PC-3 (cell line): Measurements from ENCODE around the gene TMEM132D.
"Not testable (repeated sequence)": the region's sequence is repeated elsewhere in the genome, so short reads cannot be mapped to it uniquely, and the experiment has no call there.

Source experiments
- EZH2 ChIP-seq: fragments of 300-600 bp; sonication (generic); IDR thresholded peaks from one replicate; pipeline ENCODE4 v1.6.1; 2017; ENCODE audit warnings: antibody characterized with exemption, mild to moderate bottlenecking, low read length; ENCODE audit not compliant: unreplicated experiment
- EZH2phosphoT487 ChIP-seq: fragments of 300-600 bp; sonication (generic); IDR thresholded peaks from 2 replicates; pipeline ENCODE4 v1.6.1; 2018; ENCODE audit warnings: mild to moderate bottlenecking, antibody characterized with exemption, low read length, borderline replicate concordance
- TF ChIP-seq, protein P1 (sequence below): fragments of 300-600 bp; sonication (generic); conservative IDR thresholded peaks from 2 replicates; pipeline ENCODE4 v1.5.1; 2017; ENCODE audit warnings: antibody characterized with exemption, low read depth, mild to moderate bottlenecking, low read length

- TF ChIP-seq, protein P1, sequence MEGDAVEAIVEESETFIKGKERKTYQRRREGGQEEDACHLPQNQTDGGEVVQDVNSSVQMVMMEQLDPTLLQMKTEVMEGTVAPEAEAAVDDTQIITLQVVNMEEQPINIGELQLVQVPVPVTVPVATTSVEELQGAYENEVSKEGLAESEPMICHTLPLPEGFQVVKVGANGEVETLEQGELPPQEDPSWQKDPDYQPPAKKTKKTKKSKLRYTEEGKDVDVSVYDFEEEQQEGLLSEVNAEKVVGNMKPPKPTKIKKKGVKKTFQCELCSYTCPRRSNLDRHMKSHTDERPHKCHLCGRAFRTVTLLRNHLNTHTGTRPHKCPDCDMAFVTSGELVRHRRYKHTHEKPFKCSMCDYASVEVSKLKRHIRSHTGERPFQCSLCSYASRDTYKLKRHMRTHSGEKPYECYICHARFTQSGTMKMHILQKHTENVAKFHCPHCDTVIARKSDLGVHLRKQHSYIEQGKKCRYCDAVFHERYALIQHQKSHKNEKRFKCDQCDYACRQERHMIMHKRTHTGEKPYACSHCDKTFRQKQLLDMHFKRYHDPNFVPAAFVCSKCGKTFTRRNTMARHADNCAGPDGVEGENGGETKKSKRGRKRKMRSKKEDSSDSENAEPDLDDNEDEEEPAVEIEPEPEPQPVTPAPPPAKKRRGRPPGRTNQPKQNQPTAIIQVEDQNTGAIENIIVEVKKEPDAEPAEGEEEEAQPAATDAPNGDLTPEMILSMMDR: not testable (repeated sequence)
- TF ChIP-seq EZH2phosphoT487, EZH2: not testable (repeated sequence)
Observed at GRCh38 chr12:129538724-129539335, 365.0 kb downstream of the TMEM132D start.
